Testis (tissue), 3 donors: Measurements from ENCODE around the gene TBC1D9. TPM values are rescaled to one million over a fixed set of nuclear protein-coding genes. Genes with fewer than 3 reads are reported as not detected.

Experiments
- DNase-seq: peaks from one replicate; pipeline ENCODE4 v3.0.0-alpha.2; 2019
- H3K27ac ChIP-seq, 2 donors: fragments of 200-600 bp; sonication (generic); one replicate each; pipeline ENCODE4 v1.5.1; 2019
- H3K27me3 ChIP-seq: fragments of 200-600 bp; sonication (generic); one replicate; pipeline ENCODE4 v1.5.1; 2019
- H3K36me3 ChIP-seq: fragments of 200-600 bp; sonication (generic); one replicate; pipeline ENCODE4 v1.5.1; 2017; ENCODE audit warnings: low read depth; ENCODE audit errors: missing control alignments
- H3K4me1 ChIP-seq: fragments of 200-600 bp; sonication (generic); one replicate; pipeline ENCODE4 v1.5.1; 2019
- H3K4me3 ChIP-seq, 2 donors: fragments of 200-600 bp; sonication (generic); one replicate each; pipeline ENCODE4 v1.5.1; 2017 to 2019
- H3K9me3 ChIP-seq: fragments of 200-600 bp; sonication (generic); one replicate; pipeline ENCODE4 v1.5.1; 2017
- CTCF ChIP-seq, 3 experiments: fragments of 450-650 bp in 2 of 3; fragments of 200-600 bp in 1 of 3; sonication (generic) in 1 of 3; IDR thresholded peaks; one replicate each; pipeline ENCODE4 v1.5.1; 2016 to 2019; ENCODE audit warnings: antibody characterized with exemption in 3 of 3, mild to moderate bottlenecking in 2 of 3, moderate library complexity in 1 of 3
- POLR2A ChIP-seq: fragments of 450-650 bp; IDR thresholded peaks from one replicate; pipeline ENCODE4 v1.6.1; 2017; ENCODE audit warnings: antibody characterized with exemption, mild to moderate bottlenecking, moderate library complexity
- WGBS, 2 donors: methylation state at CpG; one replicate each; pipeline ENCODE4 v1.1.5; 2018; 5-methylcytosine and 5-hydroxymethylcytosine counted together
- intact Hi-C: fragments of 100-400 bp; cut with DNase I; formaldehyde crosslinking; loops from one replicate; pipeline ENCODE4 v1.15.1; 2023; ENCODE audit warnings: low total_unique reads
- polyA plus RNA-seq: library from polyadenylated mRNA; stranded (reverse); fragments of 350-450 nt; fragmentation: Illumina TruSeq; extraction: RNeasy Lipid Tissue Mini Kit (QIAGEN cat#74804); gene quantifications from one replicate; pipeline ENCODE4 v1.2.3, GENCODE V29; 2014; ENCODE audit warnings: low read depth, low replicate concordance; ENCODE audit not compliant: insufficient read depth
- total RNA-seq, 2 donors: library from RNA; depleted of rRNA; stranded (reverse); fragments of >200 nt; gene quantifications; one replicate each; pipeline ENCODE4 v1.2.3, GENCODE V29; 2016

TBC1D9 gene
- total and polyA plus RNA-seq, 3 donors from 2014 or later = 8.6 to 13.1 (median 9.8) TPM

GRCh38 chr4:140703463-140703862, 52.7 kb downstream of the TBC1D9 start:
- 54 to 60% methylated on average over 2 of the region's 2 CpGs for WGBS, 2 donors
- H3K27me3 ChIP-seq = no peaks in the 10 kb centered on the region
- H3K9me3 ChIP-seq = no peaks in the 10 kb centered on the region
- intact Hi-C loops = no loop called here
- H3K4me1 ChIP-seq = peaks cover 11% of the 10 kb centered on the region
- H3K27ac ChIP-seq = no peak overlapping the region
- H3K4me3 ChIP-seq = no peak overlapping the region
- TF ChIP-seq CTCF (IDR thresholded peaks at IDR 0.05) = no peak
- TF ChIP-seq POLR2A = no peak
- no peak for DNase-seq
- H3K36me3 ChIP-seq = no peaks in the 10 kb centered on the region

- 89 to 93% methylated on average over 6 of the region's 6 CpGs for WGBS, 2 donors
- TF ChIP-seq POLR2A = no peak
- no peak for TF ChIP-seq CTCF (IDR thresholded peaks at IDR 0.05)
These were observed 54.0 kb downstream of the TBC1D9 start for GRCh38 chr4:140702096-140702757.

GRCh38 chr4:140701071-140701470, 55.1 kb downstream of the TBC1D9 start:
- TF ChIP-seq POLR2A (no peak), CTCF (IDR thresholded peaks at IDR 0.05) (no peak)
- Histone ChIP-seq H3K4me1 (no peaks in the 10 kb centered on the region), H3K4me3 (no peak overlapping the region), H3K9me3 (no peaks in the 10 kb centered on the region), H3K27ac (peak overlapping the region in 1 of 2 donors; percentile 19), H3K36me3 (no peaks in the 10 kb centered on the region), H3K27me3 (no peaks in the 10 kb centered on the region)
- WGBS, 2 donors = 61 to 63% methylated on average over 6 of the region's 6 CpGs
- no peak for DNase-seq
- intact Hi-C loops = no loop called here

More at GRCh38 chr4:140702096-140702757, 54.0 kb downstream of the TBC1D9 start:
- H3K4me1 ChIP-seq = peaks cover 2% of the 10 kb centered on the region
- H3K9me3 ChIP-seq = no peaks in the 10 kb centered on the region
- DNase-seq = no peak
- no peak overlapping the region for H3K4me3 ChIP-seq
- no peaks in the 10 kb centered on the region for H3K36me3 ChIP-seq
- H3K27me3 ChIP-seq = no peaks in the 10 kb centered on the region
- intact Hi-C loops = no loop called here
- no peak overlapping the region for H3K27ac ChIP-seq

- Histone ChIP-seq H3K27ac (no peak overlapping the region), H3K36me3 (no peaks in the 10 kb centered on the region), H3K4me1 (no peaks in the 10 kb centered on the region), H3K9me3 (no peaks in the 10 kb centered on the region), H3K4me3 (no peak overlapping the region), H3K27me3 (no peaks in the 10 kb centered on the region)
- TF ChIP-seq CTCF (IDR thresholded peaks at IDR 0.05) (no peak), POLR2A (no peak)
- WGBS, 2 donors = 81 to 87% methylated on average over 16 of the region's 16 CpGs
- DNase-seq = no peak
- intact Hi-C loops = no loop called here
These were observed 58.2 kb downstream of the TBC1D9 start for GRCh38 chr4:140697709-140698560.
